CD8-positive, alpha-beta memory T cell (primary cell): ENCODE measurements around the gene PDGFRB. TPM values are rescaled to one million over a fixed set of nuclear protein-coding genes. Genes with fewer than 3 reads are reported as not detected.

Experiments
- CTCF ChIA-PET: fragments of 350-600 bp; sonication (Branson Sonifier 250); formaldehyde crosslinking; loops from one replicate; lab custom pipeline; 2021; ENCODE audit warnings: antibody characterized with exemption; lab: Charles Lee
- POLR2A ChIA-PET: fragments of 350-600 bp; sonication (Branson Sonifier 250); formaldehyde crosslinking; loops from one replicate; lab custom pipeline; 2021; ENCODE audit warnings: antibody characterized with exemption; lab: Charles Lee
- DNase-seq, 5 donors: peaks; one replicate each; pipeline versions ENCODE4 v3.0.0 to v3.0.0-alpha.2; 2020 to 2022; ENCODE audit warnings: mixed read lengths in 1 of 5
- H3K27ac ChIP-seq: one replicate; pipeline ENCODE4 v1.7.0; 2013; ENCODE audit warnings: low read depth, mild to moderate bottlenecking, low read length, moderate library complexity
- H3K27me3 ChIP-seq: 2 replicates; pipeline ENCODE4 v1.7.0; 2013; ENCODE audit warnings: low read length, mild to moderate bottlenecking; ENCODE audit not compliant: insufficient read depth, poor library complexity, severe bottlenecking
- H3K36me3 ChIP-seq: 2 replicates; pipeline ENCODE4 v1.7.0; 2013; ENCODE audit warnings: mild to moderate bottlenecking, low read length, moderate library complexity; ENCODE audit not compliant: insufficient read depth
- H3K4me1 ChIP-seq: 2 replicates; pipeline ENCODE4 v1.7.0; 2013; ENCODE audit warnings: mild to moderate bottlenecking, low read length, moderate library complexity; ENCODE audit not compliant: insufficient read depth
- H3K4me3 ChIP-seq: 2 replicates; pipeline ENCODE4 v1.7.0; 2013; ENCODE audit warnings: mild to moderate bottlenecking, low read length
- H3K9me3 ChIP-seq: 2 replicates; pipeline ENCODE4 v1.7.0; 2013; ENCODE audit warnings: mild to moderate bottlenecking, low read length
- H3K27ac Mint-ChIP-seq, 8 donors: one replicate each; pipeline ENCODE4 v1.8.0; 2020 to 2021; ENCODE audit warnings: mixed read lengths in 8 of 8, mild to moderate bottlenecking in 6 of 8, inconsistent platforms in 3 of 8, moderate library complexity in 3 of 8
- H3K27me3 Mint-ChIP-seq, 2 donors: one replicate each; pipeline ENCODE4 v1.8.0; 2020 to 2021; ENCODE audit warnings: mixed read lengths in 2 of 2, mild to moderate bottlenecking in 1 of 2, moderate library complexity in 1 of 2
- H3K36me3 Mint-ChIP-seq, 3 donors: one replicate each; pipeline ENCODE4 v1.8.0; 2020 to 2021; ENCODE audit warnings: mixed read lengths in 3 of 3, inconsistent platforms in 1 of 3, mild to moderate bottlenecking in 1 of 3
- H3K4me1 Mint-ChIP-seq, 3 donors: one replicate each; pipeline ENCODE4 v1.8.0; 2020 to 2021; ENCODE audit warnings: mixed read lengths in 3 of 3, inconsistent platforms in 1 of 3, mild to moderate bottlenecking in 1 of 3
- H3K4me3 Mint-ChIP-seq, 7 donors: one replicate each; pipeline ENCODE4 v1.8.0; 2020 to 2021; ENCODE audit warnings: mixed read lengths in 7 of 7, mild to moderate bottlenecking in 6 of 7, moderate library complexity in 4 of 7, inconsistent platforms in 2 of 7
- H3K9me3 Mint-ChIP-seq, 5 donors: one replicate each; pipeline ENCODE4 v1.8.0; 2020 to 2022; ENCODE audit warnings: mixed read lengths in 5 of 5, mild to moderate bottlenecking in 3 of 5, moderate library complexity in 2 of 5, inconsistent platforms in 1 of 5
- polyA plus RNA-seq: library from polyadenylated mRNA; unstranded; fragments of 300-500 nt; fragmentation: Illumina TruSeq; gene quantifications from one replicate; pipeline ENCODE4 v1.2.3, GENCODE V29; 2021
- total RNA-seq, 2 experiments: library from RNA; stranded (reverse); gene quantifications; one replicate each; pipeline ENCODE4 v1.2.3, GENCODE V29; 2021

Gene PDGFRB
- total and polyA plus RNA-seq, 3 experiments from 2014 or later, result 0.66 to 2.0 (median 0.81) TPM

- peaks cover 7% of the 10 kb centered on the region for H3K27me3 ChIP-seq
- Mint-ChIP-seq H3K27ac (no peak overlapping the region), H3K4me1 (no peaks in the 10 kb centered on the region), H3K4me3 (no peak overlapping the region), H3K27me3 (peaks cover 20 to 65% of the 10 kb centered on the region in 2 donors), H3K36me3 (peaks cover 0 to 1% (median 0%) of the 10 kb centered on the region in 3 donors), H3K9me3 (no peaks in the 10 kb centered on the region)
- DNase-seq, result no peak
- no peak overlapping the region for H3K27ac ChIP-seq
- no peak overlapping the region for H3K4me3 ChIP-seq
- H3K4me1 ChIP-seq, result no peaks in the 10 kb centered on the region
- ChIA-PET CTCF (interaction anchor here (2.8 kb wide), 1 partner anchor 12 kb away, joined by 9 read pairs; no protein-coding TSS in a partner anchor), POLR2A (no interaction called here)
- no peaks in the 10 kb centered on the region for H3K36me3 ChIP-seq
- no peaks in the 10 kb centered on the region for H3K9me3 ChIP-seq
Observed at GRCh38 chr5:150174285-150174684, 18.6 kb upstream of the PDGFRB start.

GRCh38 chr5:150173161-150173560, 17.5 kb upstream of the PDGFRB start:
- H3K27me3 ChIP-seq, result peaks cover 7% of the 10 kb centered on the region
- no peak for DNase-seq
- ChIA-PET CTCF (interaction anchor here (2.8 kb wide), 1 partner anchor 11 kb away, joined by 9 read pairs; no protein-coding TSS in a partner anchor), POLR2A (no interaction called here)
- H3K27ac Mint-ChIP-seq, result no peak overlapping the region
- H3K36me3 Mint-ChIP-seq, result peaks cover 0 to 1% (median 0%) of the 10 kb centered on the region in 3 donors
- no peak overlapping the region for H3K4me3 ChIP-seq
- no peaks in the 10 kb centered on the region for H3K4me1 ChIP-seq
- no peak overlapping the region for H3K4me3 Mint-ChIP-seq
- no peaks in the 10 kb centered on the region for H3K36me3 ChIP-seq
- no peaks in the 10 kb centered on the region for H3K4me1 Mint-ChIP-seq
- H3K27ac ChIP-seq, result no peak overlapping the region
- no peaks in the 10 kb centered on the region for H3K9me3 ChIP-seq
- H3K27me3 Mint-ChIP-seq, result peaks cover 22 to 68% of the 10 kb centered on the region in 2 donors
- H3K9me3 Mint-ChIP-seq, result no peaks in the 10 kb centered on the region

- no peak for DNase-seq
- CTCF ChIA-PET, result interaction anchor here (2.8 kb wide), 1 partner anchor 10 kb away, joined by 9 read pairs; no protein-coding TSS in a partner anchor
- Histone ChIP-seq H3K36me3 (no peaks in the 10 kb centered on the region), H3K4me3 (no peak overlapping the region), H3K27ac (no peak overlapping the region), H3K4me1 (no peaks in the 10 kb centered on the region), H3K27me3 (peaks cover 12% of the 10 kb centered on the region), H3K9me3 (no peaks in the 10 kb centered on the region)
- peaks cover 0 to under 1% (median 0%) of the 10 kb centered on the region in 3 donors for H3K4me1 Mint-ChIP-seq
- H3K36me3 Mint-ChIP-seq, result peaks cover 0 to 1% (median 0%) of the 10 kb centered on the region in 3 donors
- no peak overlapping the region for H3K27ac Mint-ChIP-seq
- POLR2A ChIA-PET, result no interaction called here
- H3K9me3 Mint-ChIP-seq, result no peaks in the 10 kb centered on the region
- peaks cover 26 to 74% of the 10 kb centered on the region in 2 donors for H3K27me3 Mint-ChIP-seq
- no peak overlapping the region for H3K4me3 Mint-ChIP-seq
Observed at GRCh38 chr5:150172556-150172955, 16.9 kb upstream of the PDGFRB start.

GRCh38 chr5:150172145-150172544, 16.5 kb upstream of the PDGFRB start:
- Mint-ChIP-seq H3K27ac (peak overlapping the region in 1 of 8 donors; percentile 66), H3K36me3 (peaks cover 0 to 1% (median 0%) of the 10 kb centered on the region in 3 donors), H3K4me1 (peaks cover 0 to 2% (median 0%) of the 10 kb centered on the region in 3 donors), H3K4me3 (no peak overlapping the region), H3K9me3 (no peaks in the 10 kb centered on the region), H3K27me3 (peaks cover 28 to 75% of the 10 kb centered on the region in 2 donors)
- no peaks in the 10 kb centered on the region for H3K36me3 ChIP-seq
- no peak for DNase-seq
- no peak overlapping the region for H3K27ac ChIP-seq
- peaks cover 15% of the 10 kb centered on the region for H3K27me3 ChIP-seq
- ChIA-PET POLR2A (no interaction called here), CTCF (interaction anchor here (1.2 to 2.8 kb wide), 3 partner anchors 9 to 47 kb away, joined by 3 to 9 read pairs (median 3); no protein-coding TSS in a partner anchor)
- H3K4me1 ChIP-seq, result no peaks in the 10 kb centered on the region
- H3K9me3 ChIP-seq, result no peaks in the 10 kb centered on the region
- H3K4me3 ChIP-seq, result no peak overlapping the region

- ChIA-PET CTCF (interaction anchor here (1.2 kb wide), 2 partner anchors 9 to 11 kb away, joined by 3 to 5 read pairs; no protein-coding TSS in a partner anchor), POLR2A (no interaction called here)
- peaks cover 15% of the 10 kb centered on the region for H3K27me3 ChIP-seq
- H3K4me1 ChIP-seq, result no peaks in the 10 kb centered on the region
- H3K36me3 Mint-ChIP-seq, result peaks cover 0 to 1% (median 0%) of the 10 kb centered on the region in 3 donors
- H3K4me3 Mint-ChIP-seq, result no peak overlapping the region
- H3K27ac Mint-ChIP-seq, result no peak overlapping the region
- DNase-seq, result no peak
- no peaks in the 10 kb centered on the region for H3K9me3 ChIP-seq
- H3K27me3 Mint-ChIP-seq, result peaks cover 37 to 71% of the 10 kb centered on the region in 2 donors
- H3K27ac ChIP-seq, result no peak overlapping the region
- H3K36me3 ChIP-seq, result no peaks in the 10 kb centered on the region
- H3K4me3 ChIP-seq, result no peak overlapping the region
- no peaks in the 10 kb centered on the region for H3K9me3 Mint-ChIP-seq
- peaks cover 0 to 2% (median 0%) of the 10 kb centered on the region in 3 donors for H3K4me1 Mint-ChIP-seq
Observed at GRCh38 chr5:150168864-150169263, 13.2 kb upstream of the PDGFRB start.

GRCh38 chr5:150167908-150168307, 12.3 kb upstream of the PDGFRB start:
- Mint-ChIP-seq H3K27me3 (peaks cover 37 to 62% of the 10 kb centered on the region in 2 donors), H3K4me3 (no peak overlapping the region), H3K27ac (no peak overlapping the region), H3K4me1 (peaks cover 0 to 2% (median 0%) of the 10 kb centered on the region in 3 donors), H3K9me3 (no peaks in the 10 kb centered on the region), H3K36me3 (no peaks in the 10 kb centered on the region)
- Histone ChIP-seq H3K36me3 (no peaks in the 10 kb centered on the region), H3K27me3 (peaks cover 12% of the 10 kb centered on the region), H3K4me3 (no peak overlapping the region), H3K4me1 (no peaks in the 10 kb centered on the region), H3K27ac (no peak overlapping the region), H3K9me3 (no peaks in the 10 kb centered on the region)
- ChIA-PET CTCF (interaction anchor here (1.2 kb wide), 2 partner anchors 8 to 12 kb away, joined by 3 to 5 read pairs; no protein-coding TSS in a partner anchor), POLR2A (no interaction called here)
- DNase-seq, result no peak

- no peaks in the 10 kb centered on the region for H3K36me3 ChIP-seq
- no peak overlapping the region for H3K27ac ChIP-seq
- no peaks in the 10 kb centered on the region for H3K4me1 ChIP-seq
- DNase-seq, result no peak
- H3K4me3 ChIP-seq, result no peak overlapping the region
- Mint-ChIP-seq H3K36me3 (no peaks in the 10 kb centered on the region), H3K27ac (no peak overlapping the region), H3K4me1 (peaks cover 0 to 2% (median 0%) of the 10 kb centered on the region in 3 donors), H3K9me3 (no peaks in the 10 kb centered on the region), H3K27me3 (peaks cover 38 to 60% of the 10 kb centered on the region in 2 donors), H3K4me3 (no peak overlapping the region)
- no peaks in the 10 kb centered on the region for H3K9me3 ChIP-seq
- ChIA-PET CTCF (interaction anchor here (1.2 kb wide), 1 partner anchor 8 kb away, joined by 5 read pairs; no protein-coding TSS in a partner anchor), POLR2A (no interaction called here)
- H3K27me3 ChIP-seq, result peaks cover 12% of the 10 kb centered on the region
Observed at GRCh38 chr5:150167512-150167850, 11.8 kb upstream of the PDGFRB start.

- Histone ChIP-seq H3K4me1 (no peaks in the 10 kb centered on the region), H3K27ac (no peak within 1 kb of the TSS), H3K9me3 (no peaks in the 10 kb centered on the region), H3K36me3 (no peaks in the 10 kb centered on the region), H3K27me3 (peaks cover 12% of the 10 kb centered on the region), H3K4me3 (no peak within 1 kb of the TSS)
- DNase-seq, result no peak
- Mint-ChIP-seq H3K27ac (peak within 1 kb of the TSS in 2 of 8 donors; percentile 7 to 90), H3K4me3 (no peak within 1 kb of the TSS), H3K4me1 (peaks cover 0 to 2% (median 0%) of the 10 kb centered on the region in 3 donors), H3K27me3 (peaks cover 34 to 54% of the 10 kb centered on the region in 2 donors), H3K9me3 (no peaks in the 10 kb centered on the region), H3K36me3 (no peaks in the 10 kb centered on the region)
- ChIA-PET POLR2A (no interaction called here), CTCF (no interaction called here)
Observed at GRCh38 chr5:150166650-150167511, 11.2 kb upstream of the PDGFRB start, which contains the start of gene CDX1. CDX1 (plus strand) TSS chr5:150166778; CDS start chr5:150166877, 99 bp downstream.
